Natural killer cell (primary cell): ENCODE measurements around the gene ATP5F1B. TPM values are rescaled to one million over a fixed set of nuclear protein-coding genes. Genes with fewer than 3 reads are reported as not detected.

ENCODE experiments used
- ATAC-seq, 3 donors: fragments of 150-1000 bp in 2 of 3; fragments of 200-7000 bp in 1 of 3; cut with Tn5 transposase; 1 replicate in 1 of 3; 2 replicates in 2 of 3; pipeline ENCODE4 v1.10.0; 2021; ENCODE audit warnings: mild to moderate bottlenecking in 2 of 3, moderate library complexity in 2 of 3
- DNase-seq, 2 donors: peaks; one replicate each; pipeline versions ENCODE4 v3.0.0 to v3.0.0-alpha.2; 2013 to 2021; ENCODE audit warnings: mixed read lengths in 1 of 2
- H3K27ac ChIP-seq: one replicate; pipeline ENCODE4 v1.5.1; 2013; ENCODE audit warnings: mild to moderate bottlenecking, low read length
- H3K27me3 ChIP-seq: one replicate; pipeline ENCODE4 v1.6.1; 2013; ENCODE audit warnings: low read length; ENCODE audit not compliant: control insufficient read depth, insufficient read depth
- H3K36me3 ChIP-seq: one replicate; pipeline ENCODE4 v1.6.1; 2013; ENCODE audit warnings: low read length; ENCODE audit not compliant: control insufficient read depth, insufficient read depth
- H3K4me1 ChIP-seq: one replicate; pipeline ENCODE4 v1.6.1; 2013; ENCODE audit warnings: low read length; ENCODE audit not compliant: control insufficient read depth, insufficient read depth
- H3K4me3 ChIP-seq: one replicate; pipeline ENCODE4 v1.5.1; 2013; ENCODE audit warnings: low read length
- H3K9me3 ChIP-seq: one replicate; pipeline ENCODE4 v1.6.1; 2013; ENCODE audit warnings: low read length; ENCODE audit not compliant: control insufficient read depth, insufficient read depth
- H3K27ac Mint-ChIP-seq, 2 donors: one replicate each; pipeline ENCODE4 v1.8.0; 2022; ENCODE audit warnings: mild to moderate bottlenecking in 2 of 2, mixed read lengths in 2 of 2, moderate library complexity in 1 of 2
- H3K27me3 Mint-ChIP-seq, 2 donors: one replicate each; pipeline ENCODE4 v1.8.0; 2022; ENCODE audit warnings: low read depth in 2 of 2, mixed read lengths in 2 of 2
- H3K36me3 Mint-ChIP-seq: one replicate; pipeline ENCODE4 v1.8.0; 2022; ENCODE audit warnings: mixed read lengths
- H3K4me1 Mint-ChIP-seq, 2 donors: one replicate each; pipeline ENCODE4 v1.8.0; 2022; ENCODE audit warnings: mixed read lengths in 2 of 2
- H3K4me3 Mint-ChIP-seq: one replicate; pipeline ENCODE4 v1.8.0; 2022; ENCODE audit warnings: mild to moderate bottlenecking, moderate library complexity, mixed read lengths
- H3K9me3 Mint-ChIP-seq, 2 donors: one replicate each; pipeline ENCODE4 v1.8.0; 2022; ENCODE audit warnings: mixed read lengths in 2 of 2
- WGBS: methylation state at CpG from one replicate; pipeline ENCODE4 v1.1.7; 2013; ENCODE audit warnings: missing lambda C conversion rate; ENCODE audit not compliant: insufficient coverage; 5-methylcytosine and 5-hydroxymethylcytosine counted together
- intact Hi-C: fragments of 100-400 bp; cut with micrococcal nuclease; formaldehyde crosslinking; loops from one replicate; pipeline ENCODE4 v1.14.2; 2022
- total RNA-seq, 4 donors: library from RNA; stranded (reverse); fragments of 120-200 nt in 1 of 4; gene quantifications; one replicate each; pipeline versions ENCODE4 v1.2.3 to v1.2.4, GENCODE V29; 2013 to 2022
- TF ChIP-seq, protein P1 (sequence below): fragments of 200-600 bp; IDR thresholded peaks from one replicate; pipeline ENCODE4 v1.8.0; 2022; ENCODE audit warnings: antibody characterized with exemption

The ATP5F1B gene
- total RNA-seq, 3 donors from 2014 or later (not counting 1 experiment from before 2014, with no cell fraction given): 335 to 378 (median 342) TPM

DNA sequence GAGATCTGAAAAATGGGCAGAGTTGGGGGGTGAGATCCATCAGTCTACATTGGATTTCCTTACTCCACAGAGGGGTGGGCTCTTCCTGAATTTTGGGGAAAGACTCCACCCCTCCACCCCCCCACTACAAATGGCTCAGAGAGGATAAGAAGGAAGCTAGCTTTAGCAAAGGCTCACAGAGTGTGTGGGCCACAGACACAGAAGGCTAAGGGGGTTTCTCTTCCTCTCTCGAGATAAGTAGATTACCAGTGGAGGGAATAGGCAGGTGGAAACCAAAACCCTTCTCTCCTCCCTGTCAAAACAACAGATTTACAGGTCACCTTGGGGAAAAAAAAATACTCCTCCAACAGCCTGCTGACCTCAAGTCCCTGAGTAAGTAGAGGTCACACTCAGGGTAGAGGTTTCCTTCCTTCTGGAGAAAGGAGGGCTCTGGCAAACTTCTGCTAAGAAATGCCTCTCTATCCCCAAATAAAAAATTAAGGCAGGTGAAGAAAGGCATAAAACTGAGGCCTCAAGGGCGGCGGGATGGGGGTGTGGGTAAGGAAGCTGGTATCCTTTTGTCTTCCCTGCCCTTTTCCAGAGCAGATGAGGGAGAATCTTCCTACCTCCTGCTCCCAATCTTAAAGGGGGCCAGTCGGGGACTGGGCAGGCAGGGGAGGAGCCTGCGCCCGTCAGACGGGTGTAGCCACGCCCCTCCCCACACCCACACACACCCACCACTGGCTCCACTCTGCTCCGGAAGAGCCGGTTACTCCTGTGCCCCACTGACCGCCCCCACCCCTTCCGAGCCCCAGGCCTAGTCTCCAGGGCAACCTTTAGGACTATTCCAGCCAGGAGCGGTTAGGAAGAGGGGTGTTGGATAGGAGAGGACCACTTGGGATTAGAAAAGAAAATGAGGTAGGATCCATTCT is 13.7 kb downstream of the ATP5F1B start:
- H3K27me3 ChIP-seq: no peaks in the 10 kb centered on the region
- WGBS: 0% methylated on average over 9 of the region's 13 CpGs
- peaks cover 78% of the 10 kb centered on the region for H3K4me1 ChIP-seq
- TF ChIP-seq, protein P1, sequence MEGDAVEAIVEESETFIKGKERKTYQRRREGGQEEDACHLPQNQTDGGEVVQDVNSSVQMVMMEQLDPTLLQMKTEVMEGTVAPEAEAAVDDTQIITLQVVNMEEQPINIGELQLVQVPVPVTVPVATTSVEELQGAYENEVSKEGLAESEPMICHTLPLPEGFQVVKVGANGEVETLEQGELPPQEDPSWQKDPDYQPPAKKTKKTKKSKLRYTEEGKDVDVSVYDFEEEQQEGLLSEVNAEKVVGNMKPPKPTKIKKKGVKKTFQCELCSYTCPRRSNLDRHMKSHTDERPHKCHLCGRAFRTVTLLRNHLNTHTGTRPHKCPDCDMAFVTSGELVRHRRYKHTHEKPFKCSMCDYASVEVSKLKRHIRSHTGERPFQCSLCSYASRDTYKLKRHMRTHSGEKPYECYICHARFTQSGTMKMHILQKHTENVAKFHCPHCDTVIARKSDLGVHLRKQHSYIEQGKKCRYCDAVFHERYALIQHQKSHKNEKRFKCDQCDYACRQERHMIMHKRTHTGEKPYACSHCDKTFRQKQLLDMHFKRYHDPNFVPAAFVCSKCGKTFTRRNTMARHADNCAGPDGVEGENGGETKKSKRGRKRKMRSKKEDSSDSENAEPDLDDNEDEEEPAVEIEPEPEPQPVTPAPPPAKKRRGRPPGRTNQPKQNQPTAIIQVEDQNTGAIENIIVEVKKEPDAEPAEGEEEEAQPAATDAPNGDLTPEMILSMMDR: no peak
- H3K36me3 ChIP-seq: peaks cover under 1% of the 10 kb centered on the region
- H3K4me3 Mint-ChIP-seq: peak overlapping the region; percentile 89
- peak overlapping the region; percentile 85 to 93 for H3K27ac Mint-ChIP-seq
- H3K4me1 Mint-ChIP-seq: peaks cover 61 to 81% of the 10 kb centered on the region in 2 donors
- no peaks in the 10 kb centered on the region for H3K36me3 Mint-ChIP-seq
- no peaks in the 10 kb centered on the region for H3K9me3 ChIP-seq
- intact Hi-C loops: loop anchor here (2.0 kb wide), 1 partner anchor 111 kb away; the partner anchor contains the start of gene RBMS2
- H3K9me3 Mint-ChIP-seq: no peaks in the 10 kb centered on the region
- ATAC-seq (peak in 2 of 3 donors; percentile 8 to 23), DNase-seq (peak; percentile 52 to 76)
- no peak overlapping the region for H3K4me3 ChIP-seq
- H3K27ac ChIP-seq: peak overlapping the region; percentile 61
- H3K27me3 Mint-ChIP-seq: no peaks in the 10 kb centered on the region

DNA sequence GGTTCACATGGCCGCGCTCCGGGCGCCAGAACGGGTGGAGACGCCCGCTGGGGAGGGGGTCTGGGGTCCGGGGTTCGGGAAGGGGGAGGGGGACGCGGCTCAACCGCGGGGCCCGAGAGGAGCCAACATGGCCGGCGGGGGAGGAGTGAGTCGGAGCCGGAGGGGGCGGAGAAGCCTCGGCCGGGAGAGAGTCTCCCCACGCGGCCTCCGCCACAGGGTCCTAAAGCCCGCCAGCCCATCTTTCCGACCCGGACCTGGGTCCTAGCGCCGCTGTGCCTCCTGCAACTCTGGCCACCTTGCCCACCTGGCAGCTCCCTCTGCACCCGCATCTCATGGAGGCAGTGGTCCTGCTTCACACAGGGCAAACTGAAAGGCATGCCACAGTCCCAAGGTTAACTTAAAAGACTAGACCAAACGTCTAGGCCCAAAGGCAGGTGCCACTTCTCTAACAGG is 15.6 kb downstream of the ATP5F1B start, which contains the start of gene BAZ2A:
BAZ2A (minus strand) TSS at position 147 of the 453 bp plus-strand sequence. CDS start 12,796 bp downstream, outside the sequence.
- Histone ChIP-seq H3K27me3 (no peaks in the 10 kb centered on the region), H3K4me3 (peak within 1 kb of the TSS; percentile 97), H3K4me1 (peaks cover 61% of the 10 kb centered on the region), H3K36me3 (peaks cover 10% of the 10 kb centered on the region), H3K9me3 (no peaks in the 10 kb centered on the region), H3K27ac (peak within 1 kb of the TSS; percentile 96)
- H3K36me3 Mint-ChIP-seq: no peaks in the 10 kb centered on the region
- H3K27ac Mint-ChIP-seq: peak within 1 kb of the TSS; percentile 85 to 93
- under 1% methylated on average over 31 of the region's 31 CpGs for WGBS
- ATAC-seq (peak; percentile 70 to 88 (median 78)), DNase-seq (peak; percentile 84 to 89)
- peak within 1 kb of the TSS; percentile 89 for H3K4me3 Mint-ChIP-seq
- intact Hi-C loops: loop anchor here (2.0 kb wide), 1 partner anchor 109 kb away; the partner anchor contains the start of gene RBMS2
- H3K9me3 Mint-ChIP-seq: no peaks in the 10 kb centered on the region
- TF ChIP-seq, protein P1: no peak
- peaks cover 62 to 74% of the 10 kb centered on the region in 2 donors for H3K4me1 Mint-ChIP-seq
- H3K27me3 Mint-ChIP-seq: no peaks in the 10 kb centered on the region

DNA sequence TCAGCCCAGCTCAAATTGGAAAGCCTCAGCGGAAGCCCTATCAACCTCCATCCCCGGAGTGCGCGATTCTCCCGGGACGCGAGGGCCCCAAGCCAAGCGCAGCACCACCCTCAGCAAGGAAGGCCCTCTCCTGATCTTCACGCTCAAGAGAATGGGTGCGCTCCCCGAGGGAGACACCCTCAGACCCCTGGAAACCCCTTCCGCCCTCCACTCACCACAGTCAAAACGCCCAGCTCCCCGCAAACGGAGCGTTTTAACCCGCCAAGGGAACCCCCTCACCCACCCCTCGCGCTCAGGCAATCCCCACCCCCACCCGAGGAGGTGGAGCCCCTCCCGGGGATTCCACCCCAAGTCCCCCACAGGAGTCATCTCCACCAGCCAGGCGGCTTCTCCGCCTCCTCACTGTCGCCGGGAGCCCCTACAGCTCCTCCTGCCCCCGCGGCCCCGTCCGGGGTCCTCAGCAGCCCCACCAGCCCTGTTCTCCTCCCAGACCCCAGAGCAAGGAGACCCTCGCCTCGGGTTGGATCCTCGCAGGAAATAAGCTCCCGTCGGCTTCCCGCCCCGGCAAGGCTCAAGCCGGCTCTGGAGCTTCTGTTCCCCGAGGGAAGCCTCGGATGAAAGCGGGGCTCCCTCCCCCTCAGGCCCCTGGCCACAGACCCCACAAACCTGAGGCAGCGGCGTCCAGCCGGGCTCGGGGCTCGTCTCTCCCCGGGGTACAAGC is 16.2 kb downstream of the ATP5F1B start:
- WGBS: under 1% methylated on average over 44 of the region's 46 CpGs
- TF ChIP-seq, protein P1: no peak
- no peaks in the 10 kb centered on the region for H3K9me3 ChIP-seq
- Mint-ChIP-seq H3K9me3 (no peaks in the 10 kb centered on the region), H3K27ac (peak overlapping the region; percentile 85), H3K27me3 (no peaks in the 10 kb centered on the region), H3K36me3 (no peaks in the 10 kb centered on the region), H3K4me3 (peak overlapping the region; percentile 89), H3K4me1 (peaks cover 56 to 69% of the 10 kb centered on the region in 2 donors)
- H3K4me3 ChIP-seq: peak overlapping the region; percentile 97
- H3K4me1 ChIP-seq: peaks cover 57% of the 10 kb centered on the region
- H3K27me3 ChIP-seq: no peaks in the 10 kb centered on the region
- peak overlapping the region; percentile 96 for H3K27ac ChIP-seq
- H3K36me3 ChIP-seq: peaks cover 10% of the 10 kb centered on the region
- intact Hi-C loops: loop anchor here (1.0 to 2.0 kb wide), 3 partner anchors 17 to 109 kb away; partner anchors contain the start of genes PTGES3 and RBMS2
- DNase-seq (peak; percentile 47 to 75), ATAC-seq (peak; percentile 30 to 39 (median 38))
